Measurements from ENCODE around the gene FAM184A.

- TF ChIP-seq CTCF (IDR thresholded peaks at IDR 0.05) (no peak), POLR2A (IDR thresholded peaks at IDR 0.05) (no peak), POLR2AphosphoS5 (IDR thresholded peaks at IDR 0.05; ENCODE audit: insufficient read depth in 1 of 2, low read depth in 1 of 2) (no peak)
Observed at GRCh38 chr6:119119989-119120388, 41.5 kb upstream of the FAM184A start.
